NCI-H187 (cell line): ENCODE results near the gene SLX9.

Experiments
- DNase-seq, 2 experiments: peaks; one replicate each; lab custom pipeline; 2025; lab: John Stamatoyannopoulos, UW

Gene SLX9

GRCh38 chr21:44939532-44940115 lies at the start of gene SLX9:
Gene SLX9, plus strand, starts transcription at chr21:44940029. Its CDS starts 29 bp downstream, at chr21:44940058.
- DNase-seq: peak; percentile 54 to 70

DNA sequence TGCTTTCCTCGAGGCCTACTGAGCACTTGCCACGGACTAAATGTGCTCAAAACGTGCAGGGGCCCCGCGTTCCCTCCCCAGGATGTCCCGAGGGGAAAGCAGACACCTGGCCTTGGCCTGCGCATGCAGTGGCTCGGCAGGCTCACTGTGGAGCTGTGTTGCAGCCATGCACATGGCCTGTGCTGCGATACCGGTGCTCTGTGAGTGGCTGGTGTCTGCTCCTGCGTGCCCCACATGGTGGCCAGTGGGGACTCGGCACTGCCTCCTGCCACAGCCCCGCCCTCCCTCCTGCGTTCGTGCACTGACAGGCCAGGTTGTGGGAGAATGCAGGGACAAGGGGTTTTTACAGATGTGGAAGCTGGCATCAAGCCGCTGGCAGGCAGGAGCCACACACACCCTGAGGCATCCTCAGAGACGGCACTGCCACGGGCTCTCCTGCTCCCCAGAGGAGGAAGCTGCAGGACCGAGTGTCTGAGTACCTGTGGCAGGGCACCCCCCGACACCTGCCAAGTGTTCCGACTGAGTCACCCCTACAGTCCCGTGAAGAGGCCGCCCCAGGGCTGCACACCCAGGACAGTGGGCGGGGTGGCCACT lies 49.4 kb upstream of the SLX9 start:
- no peak for DNase-seq

- DNase-seq: no peak
Measured at GRCh38 chr21:44890961-44891541, 48.8 kb upstream of the SLX9 start.

- no peak for DNase-seq
Measured at GRCh38 chr21:44891631-44892031, 48.2 kb upstream of the SLX9 start.

DNA sequence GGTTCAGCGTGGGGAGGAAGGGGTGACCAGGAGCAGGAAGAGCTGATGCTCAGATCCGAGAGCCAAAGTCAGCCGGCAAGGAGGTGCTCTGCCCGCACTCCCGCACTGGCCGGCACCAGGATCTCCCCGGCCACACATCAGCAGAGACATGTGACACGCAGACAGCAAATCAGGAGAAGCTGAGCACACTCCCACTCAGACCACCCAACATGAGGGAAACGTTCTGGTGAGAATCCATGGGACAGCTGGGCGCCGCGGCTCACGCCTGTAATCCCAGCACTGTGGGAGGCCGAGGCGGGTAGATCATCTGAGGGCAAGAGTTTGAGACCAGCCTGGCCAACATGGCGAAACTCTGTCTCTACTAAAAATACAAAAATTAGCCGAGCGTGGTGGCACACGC lies 47.7 kb upstream of the SLX9 start:
- no peak for DNase-seq

- peak in 1 of 2 experiments; percentile 15 for DNase-seq
Measured at GRCh38 chr21:44892536-44893277, 47.1 kb upstream of the SLX9 start.

DNA sequence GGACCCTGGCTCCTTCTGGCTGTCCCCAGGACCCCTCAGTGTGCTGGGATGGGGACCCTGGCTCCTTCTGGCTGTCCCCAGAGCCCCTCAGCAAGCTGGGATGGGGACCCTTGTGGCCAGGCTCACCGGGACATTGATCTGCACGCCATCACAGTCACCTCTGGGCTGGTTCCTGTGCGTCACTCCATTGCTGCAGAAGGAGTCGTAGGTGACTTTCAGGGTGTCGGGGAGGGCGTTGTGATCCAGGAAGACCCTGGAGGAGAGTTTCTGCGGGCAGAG lies 46.6 kb upstream of the SLX9 start:
- DNase-seq: no peak

DNA sequence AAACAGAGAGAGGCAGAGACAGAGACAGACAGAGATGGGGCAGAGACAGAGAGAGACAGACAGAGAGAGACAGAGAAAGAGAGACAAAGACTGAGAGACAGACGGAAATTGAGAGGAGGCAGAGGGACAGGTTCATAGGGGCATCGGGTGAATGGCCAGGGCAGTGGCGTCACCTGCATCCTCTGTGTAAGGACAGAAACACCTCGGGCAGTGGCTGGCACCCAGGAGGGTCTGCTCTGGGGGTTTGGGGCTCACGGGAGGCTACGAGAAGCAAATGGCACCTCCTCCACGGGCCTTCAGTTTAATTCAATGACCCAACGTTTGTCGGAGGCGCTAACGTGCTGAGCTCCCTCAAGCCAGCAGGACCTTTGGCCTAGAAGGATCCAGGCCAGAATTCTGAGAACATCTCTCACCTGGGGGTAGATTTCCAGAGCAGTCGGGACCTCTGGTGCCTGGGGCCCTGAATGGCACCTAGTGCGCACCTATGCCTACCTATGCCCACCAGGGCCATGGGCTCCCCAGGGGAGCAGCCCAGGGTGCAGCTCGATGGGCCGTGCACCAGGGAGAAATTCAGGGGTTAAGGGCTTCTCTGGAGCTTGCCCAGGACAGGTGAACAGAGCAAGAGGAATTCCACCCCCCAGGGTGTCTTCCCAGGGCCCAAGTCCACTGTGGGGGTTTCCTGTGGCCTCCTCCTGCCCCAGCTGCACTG lies 45.7 kb upstream of the SLX9 start:
- no peak for DNase-seq

DNA sequence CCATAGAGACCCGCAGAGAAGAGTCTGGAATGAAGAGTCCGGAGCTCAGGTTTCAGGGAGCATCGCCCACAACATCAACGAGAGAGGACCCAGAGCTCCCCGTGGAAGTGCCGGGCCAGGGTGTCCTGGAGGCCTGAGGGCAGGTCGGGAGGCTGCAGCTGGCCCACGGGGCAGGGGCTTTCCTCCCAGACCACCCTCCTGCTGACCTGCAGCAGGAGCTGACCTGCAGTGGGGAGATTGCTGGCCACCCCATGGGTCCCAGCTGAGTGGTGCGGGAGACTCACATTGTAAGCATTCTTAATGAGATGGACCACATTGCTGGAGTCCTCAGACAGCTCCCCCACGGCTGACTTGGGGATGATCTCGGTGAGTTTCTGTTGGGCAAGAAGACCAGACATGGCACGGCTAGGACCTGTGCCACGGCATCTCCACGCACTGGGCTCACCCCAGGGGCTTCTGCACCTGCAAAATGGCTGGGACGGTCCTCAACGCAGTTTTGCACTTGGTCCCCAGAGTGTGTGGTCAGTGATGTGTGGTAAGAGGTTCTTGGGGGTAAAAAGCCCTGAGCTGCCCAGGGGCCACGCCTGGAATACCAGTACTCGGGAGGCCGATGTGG lies 45.0 kb upstream of the SLX9 start:
- DNase-seq: no peak

GRCh38 chr21:44895859-44896258 lies 44.0 kb upstream of the SLX9 start:
- no peak for DNase-seq

GRCh38 chr21:44896561-44897286 lies 43.1 kb upstream of the SLX9 start:
- DNase-seq: no peak

DNA sequence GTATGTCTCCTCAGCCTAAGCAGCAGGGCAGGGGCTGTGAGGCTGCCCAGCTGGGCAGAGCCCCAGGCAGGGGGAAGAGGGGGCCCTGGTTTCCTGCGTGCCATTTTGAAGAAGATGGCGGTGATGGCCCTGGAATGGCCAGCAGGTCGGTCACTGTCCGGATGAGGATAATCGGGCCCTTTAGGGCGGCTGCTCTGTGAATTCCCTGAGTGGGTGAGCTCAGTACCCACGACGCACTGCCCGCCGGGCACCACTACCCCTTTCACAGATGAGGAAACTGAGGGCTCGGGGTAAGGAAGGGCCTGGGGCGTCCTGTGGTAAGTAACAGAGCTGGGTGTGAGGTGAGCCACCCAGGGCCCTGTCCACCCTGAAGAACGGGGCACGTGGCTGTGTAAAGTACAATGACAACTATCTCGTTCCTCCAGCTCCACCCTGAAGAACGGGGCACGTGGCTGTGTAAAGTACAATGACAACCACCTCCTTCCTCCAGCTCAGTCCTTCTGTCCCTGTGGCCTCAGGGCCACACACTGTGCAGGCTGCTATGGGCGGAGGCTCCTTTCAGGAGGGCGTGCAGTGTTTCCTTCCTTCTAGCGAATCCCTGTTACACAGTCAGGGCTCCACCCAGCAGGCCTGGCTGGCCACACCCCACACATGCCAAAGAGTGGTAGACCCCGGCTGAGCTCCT lies 42.4 kb upstream of the SLX9 start:
- DNase-seq: no peak

DNA sequence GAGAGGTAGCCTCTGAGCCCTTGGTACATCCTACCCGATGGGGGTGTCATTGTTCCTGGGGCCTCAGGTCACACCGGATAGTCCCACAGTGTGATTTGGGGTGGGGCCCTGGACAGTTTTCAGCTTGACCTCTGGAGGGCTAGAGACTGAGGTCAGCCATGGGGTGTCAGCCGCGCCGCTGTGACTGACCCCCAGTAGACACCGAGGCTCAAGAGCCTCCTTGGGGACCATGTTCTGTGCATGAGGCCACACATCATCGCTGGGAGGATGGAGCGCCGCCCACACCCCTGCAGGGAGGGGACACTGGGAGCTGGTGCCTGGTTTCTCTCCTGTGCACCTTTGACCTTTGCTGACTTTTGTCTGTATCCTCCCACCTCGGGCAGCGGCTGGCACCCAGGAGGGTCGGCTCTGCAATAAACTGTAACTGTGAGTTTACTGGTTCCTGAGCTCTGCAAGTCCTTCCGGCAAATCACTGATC lies 41.8 kb upstream of the SLX9 start:
- no peak for DNase-seq

GRCh38 chr21:44898851-44899767 lies 40.7 kb upstream of the SLX9 start:
- DNase-seq: no peak

DNA sequence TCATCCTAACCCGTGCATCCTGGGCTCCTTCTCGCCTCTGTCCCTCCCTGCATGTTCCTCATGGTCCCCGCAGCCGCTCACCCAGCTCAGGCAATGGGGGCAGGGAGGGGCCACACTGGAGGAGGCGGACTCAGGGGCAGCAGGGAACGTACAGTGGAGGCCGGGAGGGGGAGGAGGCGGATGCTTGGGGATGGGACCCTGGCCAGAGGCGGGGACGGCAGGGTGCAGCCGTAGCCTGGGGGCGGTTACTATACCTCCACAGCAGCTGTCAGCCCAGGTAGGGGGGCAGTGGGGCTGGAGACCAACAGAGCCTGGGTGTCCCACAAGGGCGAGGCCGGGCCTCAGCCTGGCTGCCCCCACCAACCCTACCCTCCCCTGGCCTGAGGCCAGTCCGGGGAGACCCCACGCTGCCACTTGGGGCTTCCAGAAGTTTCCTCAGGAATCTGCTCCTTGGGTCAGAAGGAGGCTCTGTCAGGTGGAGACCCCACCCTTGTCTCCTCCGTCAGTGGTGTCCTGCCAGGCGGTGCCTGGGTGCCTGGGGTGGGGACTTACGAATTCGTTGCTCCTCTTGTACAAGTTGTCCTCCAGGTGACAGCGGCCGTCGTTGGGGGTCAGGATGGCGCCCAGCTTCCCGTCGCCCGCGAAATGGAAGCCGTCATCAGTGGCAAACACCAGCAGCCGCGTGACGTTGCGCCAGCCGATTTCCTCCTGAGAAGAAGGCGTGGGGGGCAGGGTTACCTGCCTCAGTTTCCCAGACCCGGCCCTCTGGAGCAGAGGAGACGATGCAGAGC lies 39.9 kb upstream of the SLX9 start:
- DNase-seq: no peak

GRCh38 chr21:44900559-44901251 lies 39.1 kb upstream of the SLX9 start:
- no peak for DNase-seq

DNA sequence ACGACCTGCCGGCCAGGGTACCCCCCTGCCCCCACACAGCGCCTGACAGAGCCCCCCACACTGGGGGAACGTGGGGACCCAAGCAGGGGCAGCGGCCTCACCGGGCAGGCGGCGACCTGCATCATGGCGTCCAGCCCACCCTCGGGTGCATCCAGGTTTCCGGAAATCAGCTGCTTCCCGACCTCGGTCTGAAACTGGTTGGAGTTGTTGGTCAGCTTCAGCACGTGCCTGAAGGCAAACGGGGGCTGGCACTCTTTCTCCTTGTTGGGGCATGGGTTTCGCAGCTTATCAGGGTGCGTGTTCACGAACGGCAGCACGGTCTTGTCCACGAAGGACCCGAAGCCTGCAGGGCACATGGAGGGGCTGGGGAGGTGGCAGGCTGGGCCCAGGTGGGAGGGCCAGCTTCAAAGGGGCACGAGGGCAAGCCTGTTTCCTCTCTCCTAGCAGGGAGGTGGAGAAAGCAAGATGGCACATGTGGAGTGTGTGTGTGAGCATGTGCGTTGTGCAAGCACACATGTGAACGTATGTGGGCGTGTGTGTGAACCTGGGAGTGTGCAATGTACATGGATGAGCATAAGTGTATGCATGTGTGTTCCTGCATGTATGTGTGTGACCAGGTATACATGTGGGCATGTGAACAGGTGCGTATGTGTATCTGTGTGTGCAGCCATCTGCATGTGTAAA lies 38.3 kb upstream of the SLX9 start:
- no peak for DNase-seq
